WERI-Rb-1 (cell line): ENCODE data around the gene SLC5A3.

Source experiments
- DNase-seq: peaks from one replicate; pipeline ENCODE4 v3.0.0-alpha.2; 2020
- H3K27ac ChIP-seq: fragments of 250-450 bp; sonication (Bioruptor Pico); 2 replicates; pipeline ENCODE4 v1.5.1; 2020; ENCODE audit warnings: mild to moderate bottlenecking, moderate library complexity
- H3K27me3 ChIP-seq: fragments of 250-450 bp; sonication (Bioruptor Pico); 2 replicates; pipeline ENCODE4 v1.5.1; 2021; ENCODE audit warnings: mild to moderate bottlenecking, low read depth, moderate library complexity; ENCODE audit not compliant: insufficient read depth, severe bottlenecking
- H3K36me3 ChIP-seq: fragments of 250-450 bp; sonication (Bioruptor Pico); 2 replicates; pipeline ENCODE4 v1.5.1; 2020; ENCODE audit warnings: mild to moderate bottlenecking, moderate library complexity
- H3K4me3 ChIP-seq: 2 replicates; pipeline ENCODE4 v1.5.1; 2011; ENCODE audit warnings: low read depth, mild to moderate bottlenecking, control low read depth, low read length
- H3K9me3 ChIP-seq: fragments of 250-450 bp; sonication (Bioruptor Pico); 2 replicates; pipeline ENCODE4 v1.5.1; 2021; ENCODE audit warnings: mild to moderate bottlenecking, moderate library complexity; ENCODE audit not compliant: severe bottlenecking
- TF ChIP-seq, protein P1 (sequence below): IDR thresholded peaks from 2 replicates; pipeline ENCODE4 v1.5.1; 2011; ENCODE audit warnings: low read depth, mild to moderate bottlenecking, control low read depth, inconsistent platforms, low read length

SLC5A3 gene

GRCh38 chr21:34078915-34079314, 5.5 kb downstream of the SLC5A3 start:
- Histone ChIP-seq H3K27ac (no peak overlapping the region), H3K4me3 (no peak overlapping the region), H3K9me3 (no peaks in the 10 kb centered on the region), H3K27me3 (no peaks in the 10 kb centered on the region), H3K36me3 (peaks cover 23% of the 10 kb centered on the region)
- TF ChIP-seq, protein P1, sequence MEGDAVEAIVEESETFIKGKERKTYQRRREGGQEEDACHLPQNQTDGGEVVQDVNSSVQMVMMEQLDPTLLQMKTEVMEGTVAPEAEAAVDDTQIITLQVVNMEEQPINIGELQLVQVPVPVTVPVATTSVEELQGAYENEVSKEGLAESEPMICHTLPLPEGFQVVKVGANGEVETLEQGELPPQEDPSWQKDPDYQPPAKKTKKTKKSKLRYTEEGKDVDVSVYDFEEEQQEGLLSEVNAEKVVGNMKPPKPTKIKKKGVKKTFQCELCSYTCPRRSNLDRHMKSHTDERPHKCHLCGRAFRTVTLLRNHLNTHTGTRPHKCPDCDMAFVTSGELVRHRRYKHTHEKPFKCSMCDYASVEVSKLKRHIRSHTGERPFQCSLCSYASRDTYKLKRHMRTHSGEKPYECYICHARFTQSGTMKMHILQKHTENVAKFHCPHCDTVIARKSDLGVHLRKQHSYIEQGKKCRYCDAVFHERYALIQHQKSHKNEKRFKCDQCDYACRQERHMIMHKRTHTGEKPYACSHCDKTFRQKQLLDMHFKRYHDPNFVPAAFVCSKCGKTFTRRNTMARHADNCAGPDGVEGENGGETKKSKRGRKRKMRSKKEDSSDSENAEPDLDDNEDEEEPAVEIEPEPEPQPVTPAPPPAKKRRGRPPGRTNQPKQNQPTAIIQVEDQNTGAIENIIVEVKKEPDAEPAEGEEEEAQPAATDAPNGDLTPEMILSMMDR, result no peak
- DNase-seq, result no peak

GRCh38 chr21:34080710-34081109, 7.3 kb downstream of the SLC5A3 start:
- no peaks in the 10 kb centered on the region for H3K9me3 ChIP-seq
- no peak overlapping the region for H3K4me3 ChIP-seq
- DNase-seq, result no peak
- TF ChIP-seq, protein P1, result no peak
- peaks cover 8% of the 10 kb centered on the region for H3K36me3 ChIP-seq
- no peak overlapping the region for H3K27ac ChIP-seq
- H3K27me3 ChIP-seq, result no peaks in the 10 kb centered on the region

DNA sequence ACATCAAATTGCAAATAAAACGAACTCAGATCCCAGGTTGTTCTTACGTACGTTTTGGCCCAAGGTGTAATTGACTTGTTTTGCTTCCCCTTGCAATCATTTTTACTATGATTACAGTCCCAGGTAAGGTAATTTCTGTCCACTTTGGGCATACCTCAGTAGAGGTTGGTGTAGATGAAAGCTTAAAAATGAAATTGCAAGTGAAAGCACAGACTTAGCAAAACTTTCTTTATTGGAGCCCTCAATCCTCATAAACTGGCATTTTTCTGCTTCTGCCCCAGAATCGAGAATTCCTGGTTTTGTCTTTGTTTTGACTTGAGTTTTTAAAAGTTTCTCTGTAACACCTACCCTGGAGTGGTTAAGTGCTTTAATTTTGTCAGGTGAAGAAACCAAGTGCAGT, 9.4 kb downstream of the SLC5A3 start:
- no peak for DNase-seq
- Histone ChIP-seq H3K27ac (no peak overlapping the region), H3K4me3 (no peak overlapping the region), H3K9me3 (no peaks in the 10 kb centered on the region), H3K27me3 (no peaks in the 10 kb centered on the region), H3K36me3 (peaks cover 5% of the 10 kb centered on the region; the same call in 1 of the 2 replicates)
- TF ChIP-seq, protein P1, result no peak

GRCh38 chr21:34083357-34083756, 10.0 kb downstream of the SLC5A3 start:
- TF ChIP-seq, protein P1, result no peak
- DNase-seq, result no peak
- Histone ChIP-seq H3K27ac (no peak overlapping the region), H3K9me3 (no peaks in the 10 kb centered on the region), H3K4me3 (no peak overlapping the region), H3K27me3 (no peaks in the 10 kb centered on the region), H3K36me3 (peaks cover 1% of the 10 kb centered on the region; the same call in 1 of the 2 replicates)

- TF ChIP-seq, protein P1, result no peak
- DNase-seq, result no peak
- H3K36me3 ChIP-seq, result no peaks in the 10 kb centered on the region
- no peaks in the 10 kb centered on the region for H3K9me3 ChIP-seq
- H3K27me3 ChIP-seq, result no peaks in the 10 kb centered on the region
- H3K27ac ChIP-seq, result no peak overlapping the region
- H3K4me3 ChIP-seq, result no peak overlapping the region
Observed at GRCh38 chr21:34085129-34085528, 11.8 kb downstream of the SLC5A3 start.

DNA sequence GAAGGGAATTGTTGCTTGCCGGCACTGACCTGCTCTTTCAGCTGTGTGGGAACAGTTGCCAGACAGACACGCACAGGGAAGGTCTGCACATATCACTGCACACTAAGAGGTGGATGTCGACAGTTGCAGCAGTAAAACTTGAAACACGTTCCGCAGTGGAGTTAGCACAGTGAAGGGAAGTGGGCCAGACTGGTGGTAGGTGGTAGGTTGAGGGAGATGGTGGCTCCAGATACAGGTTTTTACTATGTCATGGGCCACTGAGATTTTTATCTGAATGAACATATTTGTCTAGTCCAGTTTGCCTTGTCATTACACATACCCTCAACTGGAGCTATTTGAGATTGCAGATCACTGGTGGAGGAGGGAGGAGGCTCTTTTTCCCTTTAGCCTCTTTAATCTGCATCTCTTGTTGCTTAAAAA, 13.5 kb downstream of the SLC5A3 start:
- TF ChIP-seq, protein P1, result no peak
- Histone ChIP-seq H3K27ac (no peak overlapping the region), H3K9me3 (no peaks in the 10 kb centered on the region), H3K36me3 (no peaks in the 10 kb centered on the region), H3K4me3 (no peak overlapping the region), H3K27me3 (no peaks in the 10 kb centered on the region)
- DNase-seq, result no peak
